Smooth muscle cell (in vitro differentiated cells): ENCODE data around the gene TNK2. TPM values are rescaled to one million over a fixed set of nuclear protein-coding genes. Genes with fewer than 3 reads are reported as not detected.

Source experiments
- DNase-seq: peaks from one replicate; lab custom pipeline; 2025; ENCODE audit not compliant: unreplicated experiment; lab: John Stamatoyannopoulos, UW
- H2AFZ ChIP-seq: fragments of 200-600 bp; sonication (generic); 2 replicates; pipeline ENCODE4 v1.6.0; 2016; ENCODE audit warnings: antibody characterized with exemption, low read depth, mild to moderate bottlenecking
- H3F3A ChIP-seq: fragments of 200-600 bp; sonication (generic); 2 replicates; pipeline ENCODE4 v1.6.0; 2017; ENCODE audit warnings: antibody characterized with exemption, low read depth
- H3K27ac ChIP-seq: fragments of 200-600 bp; sonication (generic); 2 replicates; pipeline ENCODE4 v1.5.1; 2016; ENCODE audit warnings: low read depth, mild to moderate bottlenecking
- H3K27me3 ChIP-seq: fragments of 200-600 bp; sonication (generic); 2 replicates; pipeline ENCODE4 v1.6.1; 2016; ENCODE audit warnings: low read depth, mild to moderate bottlenecking
- H3K36me3 ChIP-seq: fragments of 200-600 bp; sonication (generic); 2 replicates; pipeline ENCODE4 v1.5.1; 2016; ENCODE audit warnings: low read depth
- H3K4me1 ChIP-seq: fragments of 200-600 bp; sonication (generic); 2 replicates; pipeline ENCODE4 v1.5.1; 2016; ENCODE audit warnings: low read depth
- H3K4me2 ChIP-seq: fragments of 200-600 bp; sonication (generic); 2 replicates; pipeline ENCODE4 v1.6.0; 2016; ENCODE audit warnings: mild to moderate bottlenecking
- H3K4me3 ChIP-seq: fragments of 200-600 bp; sonication (generic); 2 replicates; pipeline ENCODE4 v1.5.1; 2016; ENCODE audit warnings: mild to moderate bottlenecking
- H3K79me2 ChIP-seq: fragments of 200-600 bp; sonication (generic); 2 replicates; pipeline ENCODE4 v1.6.0; 2016; ENCODE audit warnings: low read depth, mild to moderate bottlenecking
- H3K9ac ChIP-seq: fragments of 200-600 bp; sonication (generic); 2 replicates; pipeline ENCODE4 v1.6.0; 2016; ENCODE audit warnings: low read depth
- H3K9me3 ChIP-seq: fragments of 200-600 bp; sonication (generic); replicated peaks from 2 replicates; pipeline ENCODE4 v1.5.1; 2016; ENCODE audit warnings: low read depth
- H4K20me1 ChIP-seq: fragments of 200-600 bp; sonication (generic); 2 replicates; pipeline ENCODE4 v1.6.0; 2016; ENCODE audit warnings: low read depth
- CTCF ChIP-seq: fragments of 200-600 bp; sonication (generic); IDR thresholded peaks from 2 replicates; pipeline ENCODE4 v1.5.1; 2017; ENCODE audit warnings: borderline replicate concordance, mild to moderate bottlenecking, antibody characterized with exemption; ENCODE audit not compliant: insufficient read depth, poor library complexity, severe bottlenecking
- WGBS: methylation state at CpG from one replicate; pipeline ENCODE4 v1.1.7; 2016; ENCODE audit warnings: low lambda C conversion rate; 5-methylcytosine and 5-hydroxymethylcytosine counted together
- polyA plus RNA-seq: library from polyadenylated mRNA; unstranded; fragments of >200 nt; fragmentation: Nextera tagmentation; extraction: Ambion mirVana; gene quantifications from 2 replicates; pipeline ENCODE4 v1.2.1, GENCODE V29; 2016
- total RNA-seq: library from RNA; depleted of rRNA; stranded (reverse); fragments of >200 nt; gene quantifications from 2 replicates; pipeline ENCODE4 v1.2.3, GENCODE V29; 2014

Gene TNK2
- total and polyA plus RNA-seq, 2 experiments from 2014 or later, result 2.8 to 10.6 TPM

- no peak overlapping the region for H3K4me3 ChIP-seq
- WGBS, result 72% methylated on average over 17 of the region's 23 CpGs
Measured at GRCh38 chr3:195859846-195860411, 48.4 kb downstream of the TNK2 start.

GRCh38 chr3:195859061-195859845, 49.1 kb downstream of the TNK2 start:
- Histone ChIP-seq H3K4me3 (no peak overlapping the region), H3K27ac (no peak overlapping the region), H4K20me1 (no peaks in the 10 kb centered on the region), H3K27me3 (no peaks in the 10 kb centered on the region), H3K9ac (no peak overlapping the region), H3F3A (no peaks in the 10 kb centered on the region), H3K79me2 (no peaks in the 10 kb centered on the region), H3K4me1 (peaks cover 3% of the 10 kb centered on the region), H3K36me3 (no peaks in the 10 kb centered on the region), H3K9me3 (no peaks in the 10 kb centered on the region), H3K4me2 (no peak overlapping the region), H2AFZ (no peak overlapping the region)
- WGBS, result 32% methylated on average over 21 of the region's 21 CpGs
- peak; percentile 96 for TF ChIP-seq CTCF
- peak; percentile 28 for DNase-seq

More at GRCh38 chr3:195859846-195860411, 48.4 kb downstream of the TNK2 start:
- Histone ChIP-seq H3K79me2 (no peaks in the 10 kb centered on the region), H3K4me1 (peaks cover 3% of the 10 kb centered on the region), H3K36me3 (no peaks in the 10 kb centered on the region), H3K4me2 (no peak overlapping the region), H2AFZ (no peak overlapping the region), H3K9me3 (no peaks in the 10 kb centered on the region), H3K27me3 (no peaks in the 10 kb centered on the region), H4K20me1 (no peaks in the 10 kb centered on the region), H3F3A (no peaks in the 10 kb centered on the region), H3K9ac (no peak overlapping the region), H3K27ac (no peak overlapping the region)
- DNase-seq, result no peak
- no peak for TF ChIP-seq CTCF

GRCh38 chr3:195856410-195857084, 51.8 kb downstream of the TNK2 start:
- 86% methylated on average over 15 of the region's 15 CpGs for WGBS
- TF ChIP-seq CTCF, result no peak
- H4K20me1 ChIP-seq, result no peaks in the 10 kb centered on the region
- H3K9me3 ChIP-seq, result no peaks in the 10 kb centered on the region
- no peaks in the 10 kb centered on the region for H3K27me3 ChIP-seq
- H3K9ac ChIP-seq, result no peak overlapping the region
- no peaks in the 10 kb centered on the region for H3K79me2 ChIP-seq
- no peaks in the 10 kb centered on the region for H3F3A ChIP-seq
- H2AFZ ChIP-seq, result no peak overlapping the region
- H3K4me3 ChIP-seq, result no peak overlapping the region
- H3K4me1 ChIP-seq, result peaks cover 3% of the 10 kb centered on the region
- H3K4me2 ChIP-seq, result no peak overlapping the region
- H3K27ac ChIP-seq, result no peak overlapping the region
- H3K36me3 ChIP-seq, result no peaks in the 10 kb centered on the region
- no peak for DNase-seq
